Skeletal muscle tissue (tissue), 4 donors: Measurements from ENCODE around the gene WSCD2. TPM values are rescaled to one million over a fixed set of nuclear protein-coding genes. Genes with fewer than 3 reads are reported as not detected.

Source experiments
- H3K27ac ChIP-seq: one replicate; pipeline ENCODE4 v1.7.0; 2013; ENCODE audit warnings: mild to moderate bottlenecking, low read depth, low read length, inconsistent platforms
- H3K27me3 ChIP-seq, 3 donors: one replicate each; pipeline ENCODE4 v1.7.0; 2013; ENCODE audit warnings: low read length in 3 of 3; ENCODE audit not compliant: control insufficient read depth in 3 of 3, insufficient read depth in 3 of 3
- H3K36me3 ChIP-seq, 3 donors: one replicate each; pipeline ENCODE4 v1.7.0; 2013; ENCODE audit warnings: low read length in 3 of 3; ENCODE audit not compliant: control insufficient read depth in 3 of 3, insufficient read depth in 3 of 3
- H3K4me1 ChIP-seq, 3 donors: one replicate each; pipeline ENCODE4 v1.7.0; 2013; ENCODE audit warnings: low read length in 3 of 3, mild to moderate bottlenecking in 3 of 3; ENCODE audit not compliant: control insufficient read depth in 3 of 3, insufficient read depth in 3 of 3
- H3K4me3 ChIP-seq, 3 donors: one replicate each; pipeline ENCODE4 v1.7.0; 2013; ENCODE audit warnings: low read length in 3 of 3
- H3K9ac ChIP-seq, 3 donors: one replicate each; pipeline ENCODE4 v1.7.0; 2013; ENCODE audit warnings: low read length in 3 of 3, mild to moderate bottlenecking in 3 of 3, moderate library complexity in 2 of 3, low read depth in 1 of 3
- H3K9me3 ChIP-seq, 3 donors: one replicate each; pipeline ENCODE4 v1.7.0; 2013; ENCODE audit warnings: low read length in 3 of 3; ENCODE audit not compliant: control insufficient read depth in 3 of 3
- total RNA-seq: library from RNA; depleted of rRNA; stranded (reverse); fragments of >200 nt; gene quantifications from one replicate; pipeline ENCODE4 v1.2.3, GENCODE V29; 2014
- donor health status: Osteomylitis.

Gene WSCD2
- total RNA-seq, 1 donor from 2014 or later = 5.7 TPM

GRCh38 chr12:108241986-108242703 lies 113.1 kb downstream of the WSCD2 start:
- H3K36me3 ChIP-seq = no peaks in the 10 kb centered on the region
- peaks cover 0 to 4% (median 0%) of the 10 kb centered on the region in 3 donors for H3K9me3 ChIP-seq
- H3K4me3 ChIP-seq = no peak overlapping the region
- no peak overlapping the region for H3K27ac ChIP-seq
- H3K9ac ChIP-seq = no peak overlapping the region
- peaks cover 2 to 9% (median 7%) of the 10 kb centered on the region in 3 donors for H3K27me3 ChIP-seq
- no peaks in the 10 kb centered on the region for H3K4me1 ChIP-seq

GRCh38 chr12:108247130-108247529 lies 118.0 kb downstream of the WSCD2 start:
- Histone ChIP-seq H3K27me3 (peaks cover 6 to 24% (median 16%) of the 10 kb centered on the region in 3 donors), H3K9ac (no peak overlapping the region), H3K36me3 (no peaks in the 10 kb centered on the region), H3K4me3 (no peak overlapping the region), H3K27ac (no peak overlapping the region), H3K4me1 (no peaks in the 10 kb centered on the region), H3K9me3 (no peaks in the 10 kb centered on the region)

GRCh38 chr12:108248011-108248410 lies 118.9 kb downstream of the WSCD2 start:
- no peaks in the 10 kb centered on the region for H3K9me3 ChIP-seq
- H3K4me3 ChIP-seq = no peak overlapping the region
- no peak overlapping the region for H3K27ac ChIP-seq
- no peaks in the 10 kb centered on the region for H3K36me3 ChIP-seq
- H3K4me1 ChIP-seq = no peaks in the 10 kb centered on the region
- peaks cover 6 to 27% (median 20%) of the 10 kb centered on the region in 3 donors for H3K27me3 ChIP-seq
- H3K9ac ChIP-seq = no peak overlapping the region

GRCh38 chr12:108252523-108252922 lies 123.4 kb downstream of the WSCD2 start:
- no peaks in the 10 kb centered on the region for H3K9me3 ChIP-seq
- no peak overlapping the region for H3K27ac ChIP-seq
- H3K9ac ChIP-seq = no peak overlapping the region
- peaks cover 7 to 36% (median 17%) of the 10 kb centered on the region in 3 donors for H3K27me3 ChIP-seq
- H3K4me3 ChIP-seq = no peak overlapping the region
- no peaks in the 10 kb centered on the region for H3K4me1 ChIP-seq
- H3K36me3 ChIP-seq = no peaks in the 10 kb centered on the region

- Histone ChIP-seq H3K4me1 (no peaks in the 10 kb centered on the region), H3K9me3 (no peaks in the 10 kb centered on the region), H3K9ac (no peak overlapping the region), H3K36me3 (no peaks in the 10 kb centered on the region), H3K4me3 (no peak overlapping the region), H3K27ac (no peak overlapping the region), H3K27me3 (peaks cover 7 to 34% (median 17%) of the 10 kb centered on the region in 3 donors)
Observed at GRCh38 chr12:108253540-108253939, 124.5 kb downstream of the WSCD2 start.

- H3K9ac ChIP-seq = no peak overlapping the region
Observed at GRCh38 chr12:108254030-108254429, 124.9 kb downstream of the WSCD2 start.

GRCh38 chr12:108254517-108255251 lies 125.6 kb downstream of the WSCD2 start:
- H3K4me3 ChIP-seq = no peak overlapping the region
- H3K36me3 ChIP-seq = no peaks in the 10 kb centered on the region
- no peak overlapping the region for H3K9ac ChIP-seq
- peaks cover 7 to 29% (median 9%) of the 10 kb centered on the region in 3 donors for H3K27me3 ChIP-seq
- no peaks in the 10 kb centered on the region for H3K4me1 ChIP-seq
- no peaks in the 10 kb centered on the region for H3K9me3 ChIP-seq
- H3K27ac ChIP-seq = no peak overlapping the region

More at GRCh38 chr12:108254030-108254429, 124.9 kb downstream of the WSCD2 start:
- no peaks in the 10 kb centered on the region for H3K36me3 ChIP-seq
- no peaks in the 10 kb centered on the region for H3K9me3 ChIP-seq
- H3K27ac ChIP-seq = no peak overlapping the region
- H3K4me3 ChIP-seq = no peak overlapping the region
- peaks cover 7 to 29% (median 14%) of the 10 kb centered on the region in 3 donors for H3K27me3 ChIP-seq
- H3K4me1 ChIP-seq = no peaks in the 10 kb centered on the region

- Histone ChIP-seq H3K27ac (no peak overlapping the region), H3K36me3 (no peaks in the 10 kb centered on the region), H3K4me3 (no peak overlapping the region), H3K4me1 (no peaks in the 10 kb centered on the region), H3K9me3 (no peaks in the 10 kb centered on the region), H3K27me3 (peaks cover 5 to 28% (median 9%) of the 10 kb centered on the region in 3 donors), H3K9ac (no peak overlapping the region)
Observed at GRCh38 chr12:108255252-108255602, 126.1 kb downstream of the WSCD2 start.

- H3K9me3 ChIP-seq = peaks cover 0 to 6% (median 0%) of the 10 kb centered on the region in 3 donors
- H3K36me3 ChIP-seq = no peaks in the 10 kb centered on the region
- peaks cover 3 to 14% (median 4%) of the 10 kb centered on the region in 3 donors for H3K27me3 ChIP-seq
- H3K4me1 ChIP-seq = no peaks in the 10 kb centered on the region
- H3K27ac ChIP-seq = no peak overlapping the region
- no peak overlapping the region for H3K9ac ChIP-seq
- no peak overlapping the region for H3K4me3 ChIP-seq
Observed at GRCh38 chr12:108257004-108257403, 127.9 kb downstream of the WSCD2 start.

- Histone ChIP-seq H3K9ac (no peak overlapping the region), H3K27ac (no peak overlapping the region), H3K4me1 (no peaks in the 10 kb centered on the region), H3K36me3 (no peaks in the 10 kb centered on the region), H3K9me3 (peaks cover 0 to 6% (median 0%) of the 10 kb centered on the region in 3 donors), H3K27me3 (peaks cover 3 to 14% (median 4%) of the 10 kb centered on the region in 3 donors), H3K4me3 (no peak overlapping the region)
Observed at GRCh38 chr12:108257610-108258106, 128.6 kb downstream of the WSCD2 start.
